Smooth muscle cell (in vitro differentiated cells): ENCODE data around the gene GINS3. TPM values are rescaled to one million over a fixed set of nuclear protein-coding genes. Genes with fewer than 3 reads are reported as not detected.

Source experiments
- DNase-seq: peaks from one replicate; lab custom pipeline; 2025; ENCODE audit not compliant: unreplicated experiment; lab: John Stamatoyannopoulos, UW
- H2AFZ ChIP-seq: fragments of 200-600 bp; sonication (generic); 2 replicates; pipeline ENCODE4 v1.6.0; 2016; ENCODE audit warnings: antibody characterized with exemption, low read depth, mild to moderate bottlenecking
- H3F3A ChIP-seq: fragments of 200-600 bp; sonication (generic); 2 replicates; pipeline ENCODE4 v1.6.0; 2017; ENCODE audit warnings: antibody characterized with exemption, low read depth
- H3K27ac ChIP-seq: fragments of 200-600 bp; sonication (generic); 2 replicates; pipeline ENCODE4 v1.5.1; 2016; ENCODE audit warnings: low read depth, mild to moderate bottlenecking
- H3K27me3 ChIP-seq: fragments of 200-600 bp; sonication (generic); 2 replicates; pipeline ENCODE4 v1.6.1; 2016; ENCODE audit warnings: low read depth, mild to moderate bottlenecking
- H3K36me3 ChIP-seq: fragments of 200-600 bp; sonication (generic); 2 replicates; pipeline ENCODE4 v1.5.1; 2016; ENCODE audit warnings: low read depth
- H3K4me1 ChIP-seq: fragments of 200-600 bp; sonication (generic); 2 replicates; pipeline ENCODE4 v1.5.1; 2016; ENCODE audit warnings: low read depth
- H3K4me2 ChIP-seq: fragments of 200-600 bp; sonication (generic); 2 replicates; pipeline ENCODE4 v1.6.0; 2016; ENCODE audit warnings: mild to moderate bottlenecking
- H3K4me3 ChIP-seq: fragments of 200-600 bp; sonication (generic); 2 replicates; pipeline ENCODE4 v1.5.1; 2016; ENCODE audit warnings: mild to moderate bottlenecking
- H3K79me2 ChIP-seq: fragments of 200-600 bp; sonication (generic); 2 replicates; pipeline ENCODE4 v1.6.0; 2016; ENCODE audit warnings: low read depth, mild to moderate bottlenecking
- H3K9ac ChIP-seq: fragments of 200-600 bp; sonication (generic); 2 replicates; pipeline ENCODE4 v1.6.0; 2016; ENCODE audit warnings: low read depth
- H3K9me3 ChIP-seq: fragments of 200-600 bp; sonication (generic); replicated peaks from 2 replicates; pipeline ENCODE4 v1.5.1; 2016; ENCODE audit warnings: low read depth
- H4K20me1 ChIP-seq: fragments of 200-600 bp; sonication (generic); 2 replicates; pipeline ENCODE4 v1.6.0; 2016; ENCODE audit warnings: low read depth
- WGBS: methylation state at CpG from one replicate; pipeline ENCODE4 v1.1.7; 2016; ENCODE audit warnings: low lambda C conversion rate; 5-methylcytosine and 5-hydroxymethylcytosine counted together
- polyA plus RNA-seq: library from polyadenylated mRNA; unstranded; fragments of >200 nt; fragmentation: Nextera tagmentation; extraction: Ambion mirVana; gene quantifications from 2 replicates; pipeline ENCODE4 v1.2.1, GENCODE V29; 2016
- total RNA-seq: library from RNA; depleted of rRNA; stranded (reverse); fragments of >200 nt; gene quantifications from 2 replicates; pipeline ENCODE4 v1.2.3, GENCODE V29; 2014
- TF ChIP-seq, protein P1 (sequence below): fragments of 200-600 bp; sonication (generic); IDR thresholded peaks from 2 replicates; pipeline ENCODE4 v1.5.1; 2017; ENCODE audit warnings: borderline replicate concordance, mild to moderate bottlenecking, antibody characterized with exemption; ENCODE audit not compliant: insufficient read depth, poor library complexity, severe bottlenecking

The GINS3 gene
- total and polyA plus RNA-seq, 2 experiments from 2014 or later, result 1.9 to 4.2 TPM

- WGBS, result 41% methylated on average over 4 of the region's 4 CpGs
- TF ChIP-seq, protein P1, sequence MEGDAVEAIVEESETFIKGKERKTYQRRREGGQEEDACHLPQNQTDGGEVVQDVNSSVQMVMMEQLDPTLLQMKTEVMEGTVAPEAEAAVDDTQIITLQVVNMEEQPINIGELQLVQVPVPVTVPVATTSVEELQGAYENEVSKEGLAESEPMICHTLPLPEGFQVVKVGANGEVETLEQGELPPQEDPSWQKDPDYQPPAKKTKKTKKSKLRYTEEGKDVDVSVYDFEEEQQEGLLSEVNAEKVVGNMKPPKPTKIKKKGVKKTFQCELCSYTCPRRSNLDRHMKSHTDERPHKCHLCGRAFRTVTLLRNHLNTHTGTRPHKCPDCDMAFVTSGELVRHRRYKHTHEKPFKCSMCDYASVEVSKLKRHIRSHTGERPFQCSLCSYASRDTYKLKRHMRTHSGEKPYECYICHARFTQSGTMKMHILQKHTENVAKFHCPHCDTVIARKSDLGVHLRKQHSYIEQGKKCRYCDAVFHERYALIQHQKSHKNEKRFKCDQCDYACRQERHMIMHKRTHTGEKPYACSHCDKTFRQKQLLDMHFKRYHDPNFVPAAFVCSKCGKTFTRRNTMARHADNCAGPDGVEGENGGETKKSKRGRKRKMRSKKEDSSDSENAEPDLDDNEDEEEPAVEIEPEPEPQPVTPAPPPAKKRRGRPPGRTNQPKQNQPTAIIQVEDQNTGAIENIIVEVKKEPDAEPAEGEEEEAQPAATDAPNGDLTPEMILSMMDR, result no peak
- H3K27ac ChIP-seq, result no peak overlapping the region
Measured at GRCh38 chr16:58443783-58444182, 51.5 kb downstream of the GINS3 start.

GRCh38 chr16:58444265-58444664, 52.0 kb downstream of the GINS3 start:
- WGBS, result 79% methylated on average over 2 of the region's 2 CpGs

More at GRCh38 chr16:58443783-58444182, 51.5 kb downstream of the GINS3 start:
- Histone ChIP-seq H3K36me3 (no peaks in the 10 kb centered on the region), H3K27me3 (peaks cover 15% of the 10 kb centered on the region), H2AFZ (no peak overlapping the region), H4K20me1 (no peaks in the 10 kb centered on the region), H3K4me1 (no peaks in the 10 kb centered on the region), H3K79me2 (no peaks in the 10 kb centered on the region), H3K4me2 (no peak overlapping the region), H3K4me3 (no peak overlapping the region), H3K9me3 (no peaks in the 10 kb centered on the region), H3K9ac (no peak overlapping the region), H3F3A (no peaks in the 10 kb centered on the region)
- no peak for DNase-seq

GRCh38 chr16:58448890-58449289, 56.6 kb downstream of the GINS3 start:
- H3K9ac ChIP-seq, result no peak overlapping the region
- H3K27ac ChIP-seq, result no peak overlapping the region
- TF ChIP-seq, protein P1, result no peak
- H3F3A ChIP-seq, result no peaks in the 10 kb centered on the region
- no peaks in the 10 kb centered on the region for H3K4me1 ChIP-seq
- no peak overlapping the region for H3K4me3 ChIP-seq
- no peaks in the 10 kb centered on the region for H3K79me2 ChIP-seq
- no peak overlapping the region for H2AFZ ChIP-seq
- no peaks in the 10 kb centered on the region for H3K9me3 ChIP-seq
- no peaks in the 10 kb centered on the region for H3K36me3 ChIP-seq
- no peak overlapping the region for H3K4me2 ChIP-seq
- DNase-seq, result no peak
- no peaks in the 10 kb centered on the region for H4K20me1 ChIP-seq
- H3K27me3 ChIP-seq, result peaks cover 22% of the 10 kb centered on the region
- 73% methylated on average over 2 of the region's 2 CpGs for WGBS

More at GRCh38 chr16:58444265-58444664, 52.0 kb downstream of the GINS3 start:
- H3K79me2 ChIP-seq, result no peaks in the 10 kb centered on the region
- H3K4me1 ChIP-seq, result no peaks in the 10 kb centered on the region
- DNase-seq, result no peak
- H3K4me2 ChIP-seq, result no peak overlapping the region
- no peak overlapping the region for H3K9ac ChIP-seq
- no peak overlapping the region for H2AFZ ChIP-seq
- TF ChIP-seq, protein P1, result no peak
- no peak overlapping the region for H3K27ac ChIP-seq
- no peaks in the 10 kb centered on the region for H3K9me3 ChIP-seq
- H3F3A ChIP-seq, result no peaks in the 10 kb centered on the region
- H3K4me3 ChIP-seq, result no peak overlapping the region
- H4K20me1 ChIP-seq, result no peaks in the 10 kb centered on the region
- peaks cover 15% of the 10 kb centered on the region for H3K27me3 ChIP-seq
- no peaks in the 10 kb centered on the region for H3K36me3 ChIP-seq

GRCh38 chr16:58449306-58449705, 57.0 kb downstream of the GINS3 start:
- Histone ChIP-seq H3K9ac (no peak overlapping the region), H3K4me1 (no peaks in the 10 kb centered on the region), H3K36me3 (no peaks in the 10 kb centered on the region), H3K27me3 (peaks cover 22% of the 10 kb centered on the region), H4K20me1 (no peaks in the 10 kb centered on the region), H3K4me2 (no peak overlapping the region), H3K27ac (no peak overlapping the region), H3F3A (no peaks in the 10 kb centered on the region), H2AFZ (no peak overlapping the region), H3K9me3 (no peaks in the 10 kb centered on the region), H3K4me3 (no peak overlapping the region), H3K79me2 (no peaks in the 10 kb centered on the region)
- TF ChIP-seq, protein P1, result no peak
- no peak for DNase-seq
- 94% methylated on average over 4 of the region's 4 CpGs for WGBS
